Right kidney (tissue), 1 donor: ENCODE results near the gene MAN1A1.

ENCODE experiments used
- DNase-seq: peaks from one replicate; pipeline ENCODE4 v3.0.0-alpha.2; 2016

The MAN1A1 gene

DNA sequence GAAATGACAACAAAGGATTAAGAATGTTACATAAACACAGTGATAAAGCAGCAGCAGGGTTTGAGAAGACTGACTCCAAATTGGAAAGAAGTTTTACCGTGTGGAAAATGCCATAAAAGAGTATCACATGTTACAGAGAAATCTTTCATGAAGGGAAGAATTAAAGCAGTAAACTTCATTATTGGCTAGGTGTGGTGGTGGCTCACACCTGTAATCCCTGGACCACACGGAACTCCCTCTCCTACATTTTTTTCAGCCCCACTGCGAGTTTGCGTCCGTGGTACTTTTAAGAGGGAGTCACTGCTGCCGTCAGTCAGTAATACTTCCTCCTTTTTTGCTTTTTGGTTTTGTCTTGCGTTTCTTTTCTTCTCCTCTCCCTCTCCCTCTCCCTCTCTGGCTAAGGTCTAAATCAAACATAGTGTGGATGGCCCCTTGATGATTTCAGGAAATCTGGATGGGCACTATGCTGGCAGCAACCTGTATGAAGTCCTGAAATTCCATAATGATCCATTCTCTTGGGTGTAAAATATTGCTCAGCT, 112.3 kb downstream of the MAN1A1 start:
- no peak for DNase-seq

DNA sequence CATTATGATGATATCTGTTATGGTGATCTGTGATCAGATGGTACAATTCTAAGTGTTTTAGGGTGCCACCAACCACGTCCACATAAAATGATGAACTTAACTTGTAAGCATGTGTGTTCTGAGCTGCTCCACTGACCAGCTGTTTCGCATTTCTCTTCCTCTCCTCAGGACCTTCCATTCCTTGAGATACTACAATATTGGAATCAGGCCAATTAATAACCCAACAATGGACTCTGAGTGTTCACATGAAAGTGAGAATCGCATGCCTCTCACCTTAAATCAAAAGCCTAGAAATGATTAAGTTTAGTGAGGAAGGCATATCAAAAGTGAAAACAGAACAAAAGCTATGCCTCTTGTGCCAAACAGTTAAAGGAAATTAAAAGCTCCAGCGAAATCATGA, 114.6 kb downstream of the MAN1A1 start:
- DNase-seq = no peak

DNA sequence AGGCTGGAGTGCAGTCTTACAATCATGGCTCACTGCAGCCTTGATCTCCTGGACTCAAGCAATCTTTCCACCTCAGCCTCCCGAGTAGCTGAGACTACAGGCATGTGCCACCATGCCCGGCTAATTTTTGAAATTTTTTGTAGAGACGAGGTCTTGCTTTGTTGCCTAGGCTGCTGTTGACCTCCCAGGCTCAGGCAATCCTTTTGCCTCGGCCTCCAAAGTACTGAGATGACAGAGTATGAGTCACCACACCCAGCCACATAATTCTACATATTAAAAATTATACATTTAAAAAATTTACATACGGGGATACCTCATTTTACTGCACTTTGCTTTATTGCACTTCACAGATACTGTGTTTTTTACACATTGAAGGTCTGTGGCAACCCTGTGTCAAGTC, 115.1 kb downstream of the MAN1A1 start:
- DNase-seq = no peak

DNA sequence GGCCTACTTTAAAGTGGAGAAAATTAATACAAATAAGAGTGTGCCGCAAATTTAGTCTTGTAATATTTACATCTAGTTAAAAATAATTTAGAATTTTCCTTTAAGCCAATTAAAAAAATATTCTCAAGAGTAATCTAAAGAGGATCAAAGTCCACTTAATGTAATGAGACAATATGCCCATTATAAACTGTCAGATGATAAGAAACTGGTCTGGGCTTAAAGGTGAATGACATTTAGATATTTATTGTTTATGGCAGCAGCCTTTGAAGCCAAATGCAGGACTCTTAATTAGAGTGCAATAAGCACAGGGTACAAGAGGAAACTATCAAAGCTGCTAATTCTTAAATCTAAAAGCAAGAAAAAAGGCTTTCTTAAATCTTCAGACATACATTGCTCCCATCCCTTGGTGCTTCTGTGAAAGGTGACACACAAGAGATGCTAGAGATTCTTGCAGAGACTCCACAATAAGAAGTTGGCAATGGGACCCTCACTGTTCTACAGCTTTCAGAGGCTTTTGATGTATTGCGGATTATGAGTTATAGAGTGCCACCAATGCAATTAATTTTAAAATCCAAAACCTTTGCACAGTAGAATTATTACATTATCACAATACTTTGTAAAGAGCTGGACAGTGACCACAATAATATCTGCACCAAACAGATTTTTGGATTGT, 116.1 kb downstream of the MAN1A1 start:
- DNase-seq = no peak

DNA sequence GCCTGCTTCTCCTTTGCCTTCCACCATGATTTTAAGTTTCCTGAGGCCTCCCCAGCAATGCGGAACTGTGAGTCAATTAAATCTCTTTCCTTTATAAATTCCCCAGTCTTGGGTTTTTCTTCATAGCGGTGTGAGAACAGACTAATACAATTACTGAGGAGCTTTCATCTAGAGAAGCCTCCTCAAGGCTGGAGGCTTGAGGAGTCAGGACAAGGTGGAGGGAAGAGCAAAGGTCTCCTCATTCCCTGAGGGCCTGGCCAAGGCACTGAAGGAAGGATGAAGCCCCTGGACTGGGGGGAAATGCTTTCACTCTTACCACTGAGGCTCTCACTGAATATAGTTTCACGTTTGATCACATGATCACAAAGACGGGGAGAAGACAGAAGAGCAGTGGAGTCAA, 118.2 kb downstream of the MAN1A1 start:
- DNase-seq = no peak

DNA sequence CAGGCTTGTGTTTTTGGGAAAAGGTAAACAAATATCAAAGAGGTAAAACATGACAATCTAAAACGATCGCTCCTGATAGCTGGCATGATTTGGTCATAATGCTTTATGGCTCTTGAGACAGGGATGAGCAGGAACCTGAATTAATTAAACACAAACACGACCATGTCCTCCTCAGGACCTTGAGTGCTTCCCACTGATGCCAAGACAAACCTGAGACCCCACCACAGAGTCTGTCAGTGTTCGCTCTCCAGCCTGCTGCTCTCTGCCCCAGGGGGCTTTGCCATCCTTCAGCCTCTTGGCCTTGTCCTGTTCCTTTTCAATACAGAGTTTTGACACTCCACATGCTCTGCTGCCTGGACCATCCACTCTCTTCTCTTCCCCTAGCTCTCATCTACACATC, 119.4 kb downstream of the MAN1A1 start:
- no peak for DNase-seq

DNA sequence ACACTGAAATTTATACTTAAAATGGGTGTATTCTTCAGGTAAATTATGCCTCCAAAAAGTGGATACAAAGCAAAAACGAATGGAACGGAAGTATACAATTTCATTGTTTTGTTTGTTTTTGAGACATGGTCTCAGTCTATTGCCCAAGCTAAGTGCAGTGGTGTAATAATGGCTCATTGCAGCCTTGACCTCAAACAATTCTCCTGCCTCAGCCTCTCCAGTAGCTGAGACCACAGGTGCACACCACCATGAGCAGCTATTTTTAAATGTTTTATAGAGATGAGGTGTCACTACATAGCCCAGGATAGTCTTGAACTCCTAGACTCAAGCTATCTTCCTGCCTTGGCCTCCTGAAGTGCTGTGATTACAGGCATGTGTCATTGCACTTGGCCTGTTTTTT, 122.2 kb downstream of the MAN1A1 start:
- DNase-seq = no peak

DNA sequence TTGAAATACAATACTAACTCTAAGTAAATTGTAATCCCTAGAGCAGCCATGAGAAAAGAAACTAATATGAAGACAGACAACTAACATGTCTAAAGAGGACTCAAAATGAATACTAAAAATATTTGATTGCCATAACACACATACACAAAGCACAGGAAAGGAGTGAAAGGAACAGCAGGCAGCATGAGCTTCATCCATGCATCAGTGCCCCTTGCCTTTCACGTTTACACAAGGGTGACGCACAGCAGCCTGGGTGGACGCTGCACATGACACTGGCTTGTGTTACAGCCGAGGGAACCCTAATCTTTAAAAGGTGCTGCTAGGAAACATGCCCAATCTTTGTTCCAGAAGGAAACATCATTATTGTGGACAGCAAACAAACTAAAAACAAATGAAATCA, 123.5 kb downstream of the MAN1A1 start:
- DNase-seq = no peak

DNA sequence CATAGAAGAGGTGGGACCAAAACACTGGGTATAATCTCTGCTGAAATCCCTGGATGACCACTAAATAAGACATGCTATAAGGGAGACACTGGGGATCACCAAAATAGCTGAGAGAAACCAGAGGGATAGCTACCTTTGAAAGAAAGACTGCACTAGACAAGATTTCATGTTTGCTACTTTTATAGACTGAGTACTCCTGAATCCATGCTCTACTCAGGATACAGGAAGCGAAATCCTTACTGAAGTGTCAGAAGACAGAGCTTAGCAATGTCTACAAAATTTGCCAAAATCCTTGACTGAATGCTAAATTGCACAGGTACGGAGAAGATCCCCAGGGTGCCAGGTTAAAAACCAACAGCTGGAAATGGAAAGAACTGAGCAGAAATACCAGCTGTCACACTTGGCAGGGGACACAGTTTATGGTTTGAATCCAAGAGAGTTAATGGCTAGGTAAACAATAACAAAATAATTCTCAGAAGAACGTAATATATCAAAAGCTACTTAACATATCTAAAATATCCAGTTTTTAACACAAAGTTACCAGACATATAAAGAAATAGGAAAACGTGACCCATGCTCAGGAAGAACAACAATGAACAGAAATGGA, 125.4 kb downstream of the MAN1A1 start:
- DNase-seq = no peak

DNA sequence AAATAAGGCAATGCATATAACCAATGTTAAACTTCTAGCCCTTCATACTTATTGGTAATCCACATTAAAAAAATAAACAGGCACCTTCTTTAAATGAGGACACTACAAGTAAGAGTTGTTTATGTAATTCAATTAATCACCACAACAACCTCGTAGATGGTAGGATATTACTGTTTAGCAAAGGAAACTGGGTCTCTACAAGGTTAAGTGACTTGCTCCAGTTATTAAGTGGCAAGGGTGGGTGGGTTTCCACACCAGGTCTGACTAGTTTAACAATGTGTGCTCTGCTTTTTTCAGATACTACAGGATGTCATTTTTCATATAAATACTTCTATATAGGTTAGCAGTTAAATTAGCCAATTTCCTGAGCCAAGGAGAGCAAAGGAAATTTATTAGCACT, 129.1 kb downstream of the MAN1A1 start:
- no peak for DNase-seq

DNA sequence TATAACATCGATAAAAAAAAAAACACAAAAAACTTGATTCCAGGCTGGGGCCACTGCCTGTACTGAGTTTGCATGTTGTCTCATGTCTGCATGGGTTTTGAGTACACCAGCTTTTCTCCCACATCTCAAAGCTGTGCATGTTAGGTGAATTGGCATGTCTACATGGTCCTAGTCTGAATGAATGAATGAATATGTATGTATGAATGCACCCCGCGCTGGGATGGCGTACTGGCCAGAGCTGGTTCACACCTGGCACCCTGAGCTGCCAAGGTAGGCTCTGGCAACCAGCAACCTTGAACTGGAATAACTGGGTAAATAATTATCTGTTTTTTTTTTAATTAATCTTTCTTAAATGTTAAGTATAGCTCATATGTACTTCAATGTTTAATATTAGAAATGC, 131.0 kb downstream of the MAN1A1 start:
- DNase-seq = no peak

DNA sequence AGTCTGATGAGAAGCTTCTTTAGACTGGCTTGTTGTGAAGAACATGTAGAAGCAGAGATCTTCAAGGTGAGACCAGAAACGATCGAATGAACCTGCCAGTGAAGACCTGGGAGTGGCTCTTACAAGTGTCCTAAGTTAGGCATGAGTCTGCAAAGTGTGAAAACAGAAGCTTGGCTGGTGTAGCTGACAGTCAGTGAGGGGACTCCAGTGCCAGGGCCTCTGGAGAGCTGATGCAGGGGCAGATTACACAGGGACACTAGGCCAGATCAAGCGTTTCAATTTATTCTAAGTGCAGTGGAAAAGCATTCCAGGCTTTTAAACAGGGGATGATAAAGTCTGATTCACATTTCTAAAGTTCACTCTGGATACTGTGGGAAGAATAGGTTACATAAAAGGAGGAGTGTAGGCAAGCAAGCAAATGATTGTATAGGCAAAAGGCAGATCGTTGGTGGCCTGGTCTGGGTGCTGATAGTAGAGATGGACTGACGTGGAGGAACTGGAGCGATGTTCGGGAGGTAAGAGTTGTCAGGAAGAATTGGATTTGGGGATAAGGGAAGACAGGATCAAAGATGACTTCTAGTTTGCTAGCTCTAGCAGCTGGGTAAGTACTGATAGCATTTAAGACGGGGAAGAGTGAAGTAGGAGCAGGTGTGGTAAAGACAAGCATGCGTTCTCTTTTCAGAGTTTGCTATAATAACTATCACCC, 133.5 kb downstream of the MAN1A1 start:
- no peak for DNase-seq

DNA sequence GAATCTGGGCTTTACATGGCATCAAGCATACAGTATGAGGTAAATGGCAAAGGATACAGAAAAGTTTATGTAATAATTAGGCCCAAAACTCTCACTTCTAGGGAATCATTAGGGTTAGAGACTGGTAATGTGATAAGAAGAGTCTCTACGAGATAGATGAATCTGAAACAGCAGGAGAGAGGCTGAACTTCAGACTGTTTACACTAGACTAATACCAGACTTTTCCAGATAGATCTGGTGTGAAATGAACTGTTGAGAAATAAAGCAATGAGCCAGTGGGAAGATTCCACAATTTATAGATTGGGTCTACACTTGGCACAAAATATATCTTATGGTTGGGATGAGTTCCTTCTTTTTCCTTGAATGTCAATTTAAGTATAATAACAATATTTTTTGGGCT, 134.3 kb downstream of the MAN1A1 start:
- DNase-seq = no peak

DNA sequence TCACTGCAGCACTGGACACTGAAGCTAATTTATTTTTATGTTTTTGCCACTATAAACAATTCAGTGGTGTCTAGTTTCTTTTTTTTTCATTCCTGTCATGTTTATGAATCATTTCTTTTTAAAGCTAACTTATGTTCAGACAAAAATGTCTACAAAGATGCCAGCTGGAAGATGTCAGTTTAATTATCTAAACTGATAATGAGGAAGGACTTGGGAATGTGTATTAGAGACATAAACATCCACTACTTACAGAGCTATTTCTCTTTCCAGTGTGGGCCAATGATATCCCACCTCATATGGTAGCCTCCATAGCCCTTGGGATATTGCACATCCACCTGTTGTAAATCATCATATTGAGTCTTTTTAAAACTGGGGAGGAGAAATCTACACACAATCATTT, 139.0 kb downstream of the MAN1A1 start:
- DNase-seq = no peak

DNA sequence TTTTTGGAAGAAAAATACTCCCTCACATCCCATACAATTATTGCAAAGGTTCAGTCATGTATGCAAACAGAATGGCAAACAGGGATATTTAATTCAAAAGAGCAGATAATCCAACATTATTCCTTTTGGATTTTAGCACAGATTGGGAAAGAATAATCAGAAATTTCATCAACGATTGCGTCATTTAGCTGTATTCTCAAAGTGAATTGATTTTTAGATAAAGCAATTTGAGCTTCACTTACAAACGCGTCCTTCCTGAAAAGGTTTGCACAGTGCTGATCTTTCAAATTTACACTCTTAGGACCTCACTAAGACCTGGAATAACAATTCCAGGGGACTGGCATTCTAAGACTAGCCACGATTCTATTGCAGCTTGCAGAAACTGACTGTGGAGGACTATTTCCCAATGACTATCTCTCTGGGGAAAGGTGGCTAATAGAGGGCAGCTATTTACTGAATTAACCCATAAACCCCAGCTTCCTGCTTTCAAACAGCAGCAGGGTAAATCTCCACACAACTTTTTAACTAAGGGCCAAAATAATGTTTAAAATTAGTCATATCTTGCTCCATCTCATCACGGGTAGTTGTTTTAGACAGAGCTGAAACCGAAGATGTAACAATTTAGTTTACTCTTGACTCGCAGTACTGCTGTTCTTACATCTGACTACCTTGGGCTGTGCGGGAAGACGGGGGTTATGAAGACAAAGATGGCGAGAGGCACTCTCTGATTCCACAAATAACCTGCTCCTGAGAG, 139.9 kb downstream of the MAN1A1 start:
- no peak for DNase-seq

DNA sequence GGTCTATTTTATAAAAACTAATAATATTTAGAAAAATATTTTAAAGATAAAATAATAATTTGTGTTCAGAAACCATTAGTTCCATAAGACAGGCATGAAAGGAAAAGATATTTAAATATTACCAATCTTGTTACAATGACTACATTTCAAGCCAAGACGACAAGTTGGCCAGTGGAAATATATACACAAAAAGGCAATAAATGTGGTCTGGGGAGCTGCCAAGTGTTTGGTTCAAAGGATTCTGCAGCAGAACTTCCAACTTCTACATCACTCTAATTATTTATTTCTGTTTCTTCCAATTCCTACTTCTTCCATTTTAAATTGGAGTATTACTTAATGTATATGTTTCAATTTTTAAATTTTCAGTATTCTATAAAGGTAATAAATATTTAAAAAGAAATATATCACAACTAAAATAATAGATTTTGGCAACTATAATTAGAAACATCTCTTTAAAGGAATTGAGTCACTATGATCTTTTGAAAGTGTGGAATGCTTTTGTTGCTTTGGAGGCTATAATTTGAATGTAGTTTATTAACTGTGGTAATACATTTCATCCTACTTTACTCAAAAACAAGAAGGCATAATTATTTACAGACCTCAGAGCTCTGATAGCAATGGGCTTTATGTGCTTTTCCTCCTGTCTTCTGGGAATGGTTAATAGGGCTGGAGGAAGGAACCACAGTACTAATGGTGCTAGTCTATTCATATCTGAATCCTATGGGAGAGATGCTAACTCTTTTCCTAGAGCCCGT, 141.4 kb downstream of the MAN1A1 start:
- no peak for DNase-seq

DNA sequence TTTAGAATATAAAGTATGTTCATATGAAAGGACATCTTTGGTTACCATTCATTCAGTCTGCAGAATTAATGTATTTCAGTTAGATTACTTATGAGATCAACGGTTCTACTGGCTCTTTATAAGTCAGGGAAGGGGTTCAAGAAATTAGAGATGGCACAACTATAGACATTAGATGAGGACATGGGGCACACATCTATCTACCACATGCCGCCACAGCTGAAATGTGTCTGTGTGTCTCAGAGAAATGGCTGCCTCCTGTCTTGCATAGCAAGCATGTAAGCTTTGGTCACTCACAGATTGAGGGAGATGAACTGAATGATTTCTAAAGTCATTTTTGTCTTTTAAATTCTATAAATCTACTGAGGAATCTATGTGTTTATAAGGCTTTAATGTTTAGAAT, 142.2 kb downstream of the MAN1A1 start:
- no peak for DNase-seq

DNA sequence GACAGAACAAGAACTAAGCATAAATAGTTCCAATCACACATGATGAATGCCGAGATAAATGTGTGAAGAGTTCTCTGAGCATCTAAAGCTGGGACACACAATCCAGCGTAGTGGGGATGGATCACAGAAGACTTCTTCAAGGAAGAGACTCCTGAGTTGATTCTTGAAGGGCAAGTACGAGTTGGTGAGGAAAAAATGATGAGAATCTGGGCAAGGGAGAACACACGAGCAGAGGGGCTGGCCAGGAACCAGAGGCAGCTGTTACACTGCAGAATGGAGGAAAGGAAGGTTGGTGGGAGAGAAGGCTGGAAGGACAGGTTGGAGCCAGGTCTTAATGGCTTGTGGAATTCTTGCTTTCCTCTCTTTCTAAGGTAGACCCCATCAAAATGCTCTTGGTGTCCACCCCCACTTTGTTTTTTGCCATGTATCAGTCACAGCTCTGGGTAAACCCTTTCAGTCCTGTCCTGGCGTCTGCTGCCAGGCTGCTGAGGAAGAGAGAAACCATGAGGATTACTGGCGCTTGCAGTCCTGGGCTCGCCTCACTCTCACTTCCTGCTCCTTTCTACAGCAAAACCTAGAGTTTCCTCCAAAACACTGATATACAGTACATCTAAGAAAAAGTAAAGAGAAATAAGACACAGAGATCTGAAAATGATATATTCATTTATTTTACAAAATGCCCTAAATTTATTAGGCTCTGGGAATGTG, 143.5 kb downstream of the MAN1A1 start:
- no peak for DNase-seq

DNA sequence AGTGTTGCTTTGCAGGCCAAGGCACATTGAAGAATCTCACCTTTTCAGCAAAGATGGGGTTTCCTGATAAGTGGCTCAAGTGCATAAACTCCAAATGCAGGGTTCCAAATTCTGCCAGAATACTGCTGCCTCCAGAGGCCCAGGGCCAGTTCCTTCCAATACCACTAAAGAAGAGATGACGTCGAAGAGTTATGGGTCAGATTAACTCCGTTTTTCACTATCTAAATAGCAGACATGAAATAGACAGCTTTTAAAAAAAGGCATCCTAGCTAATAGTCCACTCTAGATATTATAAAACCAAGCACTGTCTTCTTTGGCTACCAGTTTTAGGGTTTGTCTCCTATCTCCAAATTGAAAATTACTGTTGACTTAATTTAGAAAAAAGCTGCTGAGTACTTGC, 144.8 kb downstream of the MAN1A1 start:
- no peak for DNase-seq

DNA sequence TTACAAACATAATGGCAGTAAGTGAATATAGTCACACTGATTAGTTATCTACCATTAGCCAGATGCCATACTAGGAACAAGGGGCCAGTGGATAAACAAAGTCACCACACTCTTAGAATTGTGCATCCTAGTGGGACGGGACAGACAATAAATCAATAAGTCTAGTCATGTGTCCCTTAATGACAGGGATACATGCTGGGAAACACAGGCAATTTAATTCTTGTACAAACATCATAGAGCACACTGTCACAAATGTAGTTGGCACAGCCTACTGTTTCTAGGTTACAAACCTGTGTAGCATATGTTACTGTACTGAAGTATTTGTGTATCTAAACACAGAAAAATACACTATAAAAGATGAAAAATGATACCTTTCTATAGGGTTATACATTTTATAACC, 148.1 kb downstream of the MAN1A1 start:
- no peak for DNase-seq

DNA sequence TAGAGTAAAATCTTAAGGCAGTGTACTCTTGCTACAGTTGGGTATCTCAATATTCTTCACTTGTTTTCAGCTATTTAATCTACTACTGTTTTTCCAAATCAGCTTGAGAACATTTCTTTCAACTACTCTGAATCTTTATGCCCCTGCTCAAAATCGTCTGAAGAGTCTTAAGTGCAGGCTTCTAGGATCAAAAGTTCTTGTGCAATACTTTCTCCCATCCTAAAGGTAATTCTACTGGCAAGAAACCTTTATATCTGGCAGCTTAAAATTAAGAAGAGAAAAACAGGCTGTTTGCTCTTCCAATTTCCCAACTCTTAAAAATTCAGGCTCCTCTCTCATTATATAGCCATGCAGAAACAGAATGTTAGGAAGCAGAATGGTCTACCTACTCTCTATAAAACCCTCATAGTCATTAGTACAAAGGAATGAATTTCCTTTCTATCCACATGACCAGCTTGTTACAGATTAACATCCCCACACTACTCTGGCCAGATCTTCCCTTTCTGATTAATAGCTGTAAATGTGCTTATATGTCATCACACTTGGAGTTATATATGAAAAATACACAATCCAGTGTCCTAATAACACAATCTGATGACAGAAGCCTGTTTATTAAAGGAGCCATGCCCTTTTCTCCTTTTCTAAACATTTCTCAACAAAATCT, 148.9 kb downstream of the MAN1A1 start:
- DNase-seq = no peak
